Measurements from ENCODE around the gene ZNF672.

The ZNF672 gene

GRCh38 chr1:248891758-248892157, 53.7 kb downstream of the ZNF672 start:
- no peak for DNase-seq

DNA sequence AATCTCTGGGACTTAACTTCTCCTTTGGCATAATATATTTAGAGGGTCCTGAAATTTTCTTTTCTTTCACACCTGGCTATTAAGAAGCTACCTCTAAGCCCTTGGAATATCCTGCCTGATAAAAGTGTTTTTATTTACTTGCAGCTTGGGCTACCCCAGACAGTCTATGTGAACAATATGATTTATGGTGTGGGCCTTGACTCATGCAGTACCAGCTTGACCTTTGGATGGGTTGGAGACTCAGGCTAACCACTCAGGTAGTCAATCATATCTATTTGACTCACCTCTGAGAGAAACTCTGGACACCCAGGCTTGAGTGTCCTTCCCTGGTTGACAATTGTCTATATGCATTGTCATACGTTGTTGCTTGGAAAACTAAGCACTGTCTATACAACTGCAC, 54.6 kb downstream of the ZNF672 start:
- no peak for DNase-seq

DNA sequence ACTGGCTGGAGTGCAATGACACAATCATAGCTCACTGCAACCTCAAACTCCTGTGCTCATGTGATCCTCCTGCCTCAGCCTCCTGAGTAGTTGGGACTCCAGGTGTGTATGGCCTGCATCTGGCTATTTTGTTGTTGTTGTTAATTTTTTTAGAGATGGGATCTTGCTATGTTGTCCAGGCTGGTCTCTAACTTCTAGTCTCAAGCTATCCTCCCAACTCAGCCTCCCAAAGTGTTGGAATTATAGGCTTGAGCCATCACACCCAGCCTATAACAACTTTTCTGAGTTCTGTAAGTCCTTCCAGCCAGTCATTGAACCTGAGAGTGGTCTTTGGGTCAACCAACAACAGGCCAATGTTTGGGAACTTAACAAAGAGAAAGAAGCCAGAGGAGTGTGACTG, 56.8 kb downstream of the ZNF672 start:
- DNase-seq, result no peak

DNA sequence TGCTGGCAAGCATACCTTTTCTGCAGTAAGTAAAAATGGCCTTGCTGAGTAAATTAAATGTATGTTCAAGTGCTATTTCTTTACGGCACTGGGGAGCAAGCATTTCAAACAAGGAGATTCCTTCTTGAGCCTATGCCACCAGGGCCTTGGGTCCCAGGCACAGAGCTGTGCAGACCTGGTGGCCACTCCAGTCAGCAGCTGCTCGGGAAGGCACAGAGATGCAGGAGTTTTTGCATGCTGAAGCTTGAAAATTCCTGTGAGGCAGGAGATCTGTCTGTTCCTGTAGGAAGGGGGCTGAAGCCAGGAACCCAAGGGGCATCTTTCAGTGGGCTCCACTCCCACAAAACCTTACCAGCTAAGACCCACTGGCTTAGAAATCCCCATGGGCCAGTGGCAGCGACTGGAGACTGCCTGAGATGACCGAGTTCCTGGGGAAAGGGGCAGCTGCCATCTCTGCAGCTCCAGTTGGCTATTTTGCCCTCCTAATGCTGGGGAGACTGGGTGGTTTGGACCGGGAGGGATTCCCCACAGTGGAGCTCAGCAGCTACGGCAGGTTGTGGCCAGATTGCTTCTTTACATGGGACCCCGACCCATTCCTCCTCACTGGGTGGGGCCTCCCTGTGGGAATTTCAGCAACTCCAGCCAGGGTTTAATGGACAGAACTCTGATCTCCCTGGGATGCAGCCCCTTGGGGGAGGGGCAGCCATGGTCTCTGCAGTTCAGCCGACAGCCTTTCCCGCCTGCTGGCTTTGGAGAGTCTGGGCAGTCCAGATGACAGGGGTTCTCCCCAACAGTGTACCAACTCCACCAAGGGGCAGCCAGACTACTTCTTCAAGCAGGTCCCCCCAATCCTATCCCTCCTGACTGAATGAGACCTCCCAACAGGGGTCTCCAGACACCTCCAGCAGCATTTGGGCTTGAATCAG, 59.7 kb downstream of the ZNF672 start:
- no peak for DNase-seq

All from hippocampal formation (tissue), 2 donors.